HG03196 (cell line): ENCODE data around the gene PARK7.

Experiments used
- ATAC-seq: cut with Tn5 transposase; IDR thresholded peaks from one replicate; pipeline ENCODE4 v1.9.1; 2021; ENCODE audit not compliant: unreplicated experiment

PARK7 gene

DNA sequence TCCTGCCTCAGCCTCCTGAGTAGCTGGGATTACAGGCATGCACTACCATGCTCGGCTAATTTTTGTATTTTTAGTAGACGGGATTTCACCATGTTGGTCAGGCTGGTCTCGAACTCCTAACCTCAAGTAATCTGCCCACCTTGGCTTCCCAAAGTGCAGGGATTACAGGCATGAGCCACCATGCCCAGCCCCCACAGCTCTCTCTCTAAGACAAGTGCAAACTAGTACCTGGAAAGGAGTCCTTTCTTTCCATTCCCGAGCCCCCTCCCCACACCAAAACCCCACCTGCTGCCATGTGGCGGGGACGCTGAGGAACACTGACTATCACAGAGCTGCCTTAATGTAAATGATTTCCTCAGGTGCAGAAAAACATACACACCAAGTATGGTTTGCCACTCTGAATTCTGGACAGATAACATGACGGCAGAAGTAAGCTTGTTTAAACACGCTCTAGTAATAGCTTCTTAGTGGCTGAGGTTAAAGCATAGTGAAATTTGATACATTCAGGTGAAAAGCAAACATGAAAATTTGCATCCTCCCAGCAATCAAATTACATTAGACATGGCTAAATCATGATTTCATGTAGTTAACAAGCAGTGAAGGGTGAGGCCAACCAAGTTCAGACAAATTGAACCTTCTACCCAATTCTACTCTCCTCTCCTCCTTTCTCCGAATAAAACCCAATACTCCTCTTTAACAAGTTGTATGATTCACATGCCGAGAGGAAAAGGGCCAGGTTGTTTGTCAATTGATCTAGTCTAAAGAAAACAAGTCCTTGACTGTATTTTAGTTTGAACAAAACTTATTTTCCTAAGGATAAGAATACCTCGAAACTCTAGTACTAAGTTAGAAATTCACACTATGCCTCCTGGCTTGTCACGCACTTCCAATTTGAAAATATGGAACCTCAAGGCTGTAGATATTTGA is 44.8 kb downstream of the PARK7 start:
- no peak for ATAC-seq

DNA sequence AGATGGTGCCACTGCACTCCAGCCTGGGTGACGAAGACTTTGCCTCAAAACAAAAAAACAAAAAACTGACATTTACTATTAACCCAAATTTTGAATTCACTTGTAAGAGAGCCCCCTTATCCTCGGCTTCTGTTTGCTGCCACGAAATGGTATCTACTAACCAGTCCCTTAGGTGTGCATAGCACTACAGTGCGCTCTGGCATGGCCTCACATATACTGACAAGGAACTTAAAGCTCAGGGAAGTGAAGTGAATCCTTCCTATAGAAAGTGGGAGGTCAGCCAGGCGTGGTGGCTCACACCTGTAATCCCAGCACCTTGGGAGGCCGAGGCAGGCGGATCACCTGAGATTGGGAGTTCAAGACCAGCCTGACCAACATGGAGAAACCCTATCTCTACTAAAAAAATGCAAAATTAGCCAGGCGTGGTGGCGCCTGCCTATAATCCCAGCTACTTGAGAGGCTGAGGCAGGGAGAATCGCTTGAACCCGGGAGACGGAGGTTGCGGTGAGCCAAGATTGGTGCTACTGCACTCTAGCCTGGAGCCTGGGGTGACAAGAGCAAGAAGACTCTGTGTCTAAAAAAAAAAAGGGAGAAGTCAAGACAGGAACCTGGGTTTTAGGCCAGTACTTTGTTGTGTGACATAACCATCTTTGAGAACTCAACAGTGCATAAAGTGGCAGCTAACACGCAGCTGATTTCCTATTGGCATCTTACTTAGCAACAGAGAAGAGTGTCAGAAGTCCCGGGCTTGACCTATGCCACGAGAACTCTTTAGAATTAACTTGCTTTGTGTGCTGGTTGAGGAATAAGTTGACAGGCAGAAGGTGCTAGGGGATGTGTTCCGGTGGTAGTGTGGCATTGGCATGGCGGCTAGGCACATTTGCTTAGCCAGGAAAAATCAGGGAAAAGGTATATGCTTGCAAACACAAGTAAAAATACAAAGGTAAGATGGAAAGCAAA is 47.8 kb downstream of the PARK7 start:
- no peak for ATAC-seq

- no peak for ATAC-seq
Observed at GRCh38 chr1:8010080-8010664, 48.7 kb downstream of the PARK7 start.

DNA sequence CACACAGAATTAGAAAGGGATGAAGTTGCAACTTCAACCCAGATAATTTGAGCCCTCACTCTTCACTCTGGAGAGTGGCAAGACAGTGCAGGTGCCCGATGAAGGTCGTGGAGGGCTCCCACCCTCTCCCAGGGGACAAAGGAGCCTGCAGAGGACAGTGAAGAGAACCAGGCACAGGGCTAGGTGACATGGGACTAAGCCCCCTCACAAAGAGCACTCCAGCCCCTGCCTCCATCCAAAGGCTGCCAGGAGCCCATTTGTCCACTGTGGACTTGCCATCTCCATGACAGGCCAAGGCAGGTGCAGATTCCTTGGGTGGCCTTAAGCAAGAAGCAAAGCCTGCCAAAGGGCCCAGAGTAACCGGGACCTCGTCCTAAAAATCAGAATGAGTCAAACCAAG is 49.5 kb downstream of the PARK7 start:
- ATAC-seq, result no peak

DNA sequence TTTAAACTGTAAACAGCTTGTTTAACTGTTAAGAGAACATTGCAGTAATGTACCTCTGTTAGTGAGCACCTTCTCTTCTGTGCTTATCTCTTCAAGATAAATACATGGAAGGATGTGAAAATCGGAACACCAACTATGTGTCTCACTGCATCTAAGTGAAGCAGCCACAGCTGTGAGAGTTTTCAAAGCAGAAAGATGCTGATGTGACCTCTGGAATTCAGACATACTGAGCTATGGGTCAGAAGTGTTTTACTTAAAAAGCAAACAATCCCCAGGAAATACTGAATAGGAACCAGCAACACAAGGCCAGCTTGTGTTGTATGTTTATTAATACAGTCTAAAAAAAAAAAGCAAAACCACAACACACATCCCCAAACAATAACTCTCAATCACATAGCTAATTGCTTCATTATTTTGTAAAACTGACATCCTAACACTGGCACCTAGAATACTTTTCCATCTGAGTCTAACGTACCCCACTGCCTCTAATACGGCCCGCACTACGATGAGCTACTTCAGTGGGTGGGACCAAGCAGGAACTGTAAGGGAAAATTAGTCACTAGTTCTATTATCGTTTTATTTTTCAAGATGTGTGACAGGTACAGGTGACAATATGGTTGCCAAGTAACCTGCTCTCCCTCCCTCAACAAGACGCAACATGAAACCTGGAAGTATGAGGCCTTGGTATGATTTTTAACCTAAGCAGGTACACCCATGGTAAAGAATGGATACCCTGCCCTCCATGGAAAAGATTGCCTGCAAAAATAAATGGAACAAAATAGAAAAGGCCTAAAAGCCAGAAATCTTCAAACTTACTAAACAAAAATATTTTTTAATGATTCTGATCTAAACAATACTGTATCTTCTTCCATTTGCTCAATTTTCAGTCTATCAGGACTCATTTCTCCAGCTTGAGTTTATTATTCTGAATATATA is 50.7 kb downstream of the PARK7 start:
- no peak for ATAC-seq

GRCh38 chr1:8012955-8013354 is 51.4 kb downstream of the PARK7 start:
- no peak for ATAC-seq

GRCh38 chr1:8013399-8013798 is 51.9 kb downstream of the PARK7 start:
- ATAC-seq, result no peak

- no peak for ATAC-seq
Observed at GRCh38 chr1:8013800-8014199, 52.3 kb downstream of the PARK7 start.

GRCh38 chr1:8014381-8014988 is 53.0 kb downstream of the PARK7 start:
- no peak for ATAC-seq

DNA sequence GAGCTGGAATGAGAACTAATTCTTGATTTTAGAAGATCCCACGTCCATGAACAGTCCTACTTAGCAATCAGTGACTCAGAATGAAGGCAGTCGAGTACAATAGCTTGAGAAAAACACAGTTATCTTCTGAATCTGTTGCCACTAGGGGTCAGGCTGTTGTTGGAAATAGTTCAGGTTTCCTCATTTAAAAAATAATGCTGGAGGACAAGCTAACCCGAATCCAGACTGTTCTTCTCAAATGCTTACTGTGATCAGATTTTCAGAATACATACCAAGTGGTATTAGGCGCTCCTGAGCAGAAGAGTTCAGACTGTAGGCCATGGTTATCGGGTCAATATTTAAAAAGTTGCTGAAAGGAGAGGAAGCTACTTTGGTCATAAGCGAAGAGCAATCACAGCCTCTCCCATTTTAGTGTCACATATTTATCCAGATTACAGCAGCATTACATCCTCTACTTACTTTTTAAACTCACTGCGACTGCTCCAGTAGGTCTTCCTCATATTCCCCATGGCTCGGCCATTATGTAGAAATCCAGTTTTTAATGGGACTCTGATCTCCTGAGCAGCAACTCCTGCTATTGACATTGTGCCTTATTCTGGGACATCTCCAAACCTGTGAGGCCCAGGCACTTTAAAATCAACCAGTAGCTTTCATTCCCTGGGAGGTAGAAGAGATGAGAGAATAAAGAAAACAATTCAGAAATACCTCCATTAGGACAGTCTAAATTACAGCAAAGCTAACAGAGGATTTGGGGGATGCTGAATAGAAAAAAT is 53.7 kb downstream of the PARK7 start:
- ATAC-seq, result no peak

GRCh38 chr1:8015809-8016165 is 54.3 kb downstream of the PARK7 start:
- ATAC-seq, result no peak

DNA sequence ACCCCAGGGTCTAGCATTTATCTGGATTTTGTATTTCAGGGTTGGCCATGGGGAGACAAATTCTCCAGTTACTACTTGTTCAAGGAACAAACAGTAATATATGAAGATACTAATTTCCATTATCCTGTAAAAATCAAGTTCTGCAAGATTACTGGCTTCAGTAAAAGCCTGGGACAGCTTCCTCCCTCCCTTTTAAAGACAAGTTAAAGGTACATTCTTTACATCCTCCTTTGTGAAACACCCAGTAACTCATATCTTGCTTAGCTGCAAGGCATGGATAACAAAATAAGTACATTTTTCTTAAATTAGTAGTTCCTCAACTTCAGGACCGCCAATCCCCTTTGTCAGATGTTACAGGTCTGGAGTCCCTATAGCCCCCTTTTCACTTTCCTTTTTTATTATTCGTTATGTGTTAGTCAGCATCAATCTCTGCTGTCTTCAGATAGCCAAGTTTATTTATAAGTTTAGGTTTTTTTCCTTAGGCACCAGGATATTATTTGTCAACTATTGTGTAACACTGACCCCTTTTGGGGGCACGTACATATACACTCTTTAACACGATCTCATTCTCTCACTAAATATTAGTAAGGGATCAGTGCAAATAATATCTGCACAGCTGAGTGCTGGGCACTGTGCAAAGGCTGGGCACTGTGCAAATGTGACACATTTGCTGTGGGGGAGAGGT is 54.8 kb downstream of the PARK7 start:
- no peak for ATAC-seq

DNA sequence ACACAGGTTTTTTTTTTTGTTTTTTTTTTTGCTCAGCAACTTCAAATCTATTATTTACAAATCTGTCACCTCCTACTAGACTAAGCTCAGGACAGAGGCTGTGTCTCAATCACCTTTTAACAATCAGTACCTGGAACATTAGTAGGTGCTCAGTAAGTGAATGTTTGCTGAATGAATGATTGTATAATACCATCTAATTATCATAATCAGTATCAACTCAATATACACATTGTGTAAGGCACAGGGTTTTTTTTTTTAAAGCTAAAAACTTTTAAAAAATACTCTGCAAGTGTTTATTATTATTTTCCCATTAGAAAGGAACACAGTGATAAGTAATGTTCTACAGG is 55.4 kb downstream of the PARK7 start:
- ATAC-seq, result no peak

GRCh38 chr1:8017495-8018197 is 56.1 kb downstream of the PARK7 start:
- no peak for ATAC-seq

DNA sequence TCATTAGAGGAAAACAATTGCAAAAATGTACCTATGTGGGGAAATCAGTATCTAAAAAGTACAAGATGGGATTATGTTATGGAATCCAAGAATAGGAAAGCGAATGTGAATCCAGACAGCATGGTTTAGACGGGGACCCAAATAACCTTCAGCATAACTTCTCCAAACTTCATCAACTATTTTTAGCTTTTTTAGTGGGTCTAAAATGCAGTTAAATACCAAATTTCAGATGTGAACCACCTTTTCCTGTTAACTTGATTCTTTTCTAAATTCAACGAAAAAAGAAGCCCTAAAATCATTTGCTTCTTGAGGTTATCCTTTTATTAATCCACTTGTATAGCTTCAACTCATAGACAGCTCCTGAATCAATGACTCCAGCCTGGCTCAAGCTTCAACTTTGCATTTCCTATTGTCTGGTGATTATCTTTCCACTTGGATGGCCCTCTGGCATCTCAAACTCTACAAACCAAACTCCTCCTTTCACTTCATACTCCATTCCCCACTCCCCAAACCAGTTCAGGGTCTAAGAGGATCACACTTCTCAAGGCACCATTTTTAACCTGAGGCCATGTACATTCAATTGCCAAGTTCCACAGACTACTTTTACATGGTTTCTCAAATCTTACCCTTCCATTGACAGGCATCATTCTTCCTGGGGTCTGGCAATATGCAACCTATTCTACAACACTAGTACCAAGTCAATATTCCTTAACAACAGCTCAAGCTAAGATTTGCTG is 57.1 kb downstream of the PARK7 start:
- no peak for ATAC-seq

GRCh38 chr1:8019229-8019620 is 57.7 kb downstream of the PARK7 start:
- no peak for ATAC-seq

DNA sequence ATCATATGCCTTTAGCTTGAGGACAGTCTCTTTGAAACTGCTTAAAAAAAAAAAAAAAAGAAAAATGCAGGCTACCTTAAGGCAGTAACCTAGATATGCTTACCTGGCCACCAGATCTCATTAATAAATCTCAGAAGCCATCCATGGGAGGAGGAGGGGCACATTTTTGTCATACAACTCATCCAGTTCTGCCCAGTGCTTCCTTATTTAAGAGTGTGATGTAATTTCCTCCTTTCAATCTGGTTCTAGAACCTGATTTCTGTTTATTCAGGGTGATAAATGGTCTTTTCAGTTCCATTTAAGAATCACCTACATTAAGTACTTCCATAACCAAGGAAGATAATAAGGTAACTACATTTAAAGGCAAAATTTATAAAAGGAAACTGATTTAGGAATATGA is 58.5 kb downstream of the PARK7 start:
- ATAC-seq, result no peak
